NCI-H146 treated with DMSO at 0.1 percent for 48 hours (cell line): Measurements from ENCODE around the gene THSD4.

Experiments used
- DNase-seq: peaks from one replicate; lab custom pipeline; 2025; ENCODE audit not compliant: unreplicated experiment; lab: John Stamatoyannopoulos, UW

THSD4 gene

GRCh38 chr15:71510763-71511162 lies 395.5 kb downstream of the THSD4 start:
- no peak for DNase-seq

GRCh38 chr15:71511796-71512681 lies 396.8 kb downstream of the THSD4 start:
- peak; percentile 87 for DNase-seq

GRCh38 chr15:71512682-71513006 lies 397.4 kb downstream of the THSD4 start:
- no peak for DNase-seq

- no peak for DNase-seq
Measured at GRCh38 chr15:71515375-71516186, 400.3 kb downstream of the THSD4 start.

GRCh38 chr15:71517751-71518150 lies 402.5 kb downstream of the THSD4 start:
- DNase-seq = no peak

- no peak for DNase-seq
Measured at GRCh38 chr15:71518661-71519060, 403.4 kb downstream of the THSD4 start.

GRCh38 chr15:71526060-71526820 lies 411.0 kb downstream of the THSD4 start:
- no peak for DNase-seq

GRCh38 chr15:71529361-71529760 lies 414.1 kb downstream of the THSD4 start:
- peak; percentile 4 for DNase-seq

GRCh38 chr15:71530116-71530515 lies 414.8 kb downstream of the THSD4 start:
- no peak for DNase-seq

GRCh38 chr15:71532994-71533393 lies 417.7 kb downstream of the THSD4 start:
- DNase-seq = peak; percentile 15

GRCh38 chr15:71538181-71538580 lies 422.9 kb downstream of the THSD4 start:
- no peak for DNase-seq

GRCh38 chr15:71541746-71542145 lies 426.5 kb downstream of the THSD4 start:
- no peak for DNase-seq

- no peak for DNase-seq
Measured at GRCh38 chr15:71542836-71543235, 427.6 kb downstream of the THSD4 start.

GRCh38 chr15:71543413-71543812 lies 428.1 kb downstream of the THSD4 start:
- DNase-seq = no peak

- DNase-seq = no peak
Measured at GRCh38 chr15:71545223-71545760, 430.0 kb downstream of the THSD4 start.

GRCh38 chr15:71545923-71546322 lies 430.7 kb downstream of the THSD4 start:
- no peak for DNase-seq

GRCh38 chr15:71547011-71547410 lies 431.7 kb downstream of the THSD4 start:
- DNase-seq = no peak

- no peak for DNase-seq
Measured at GRCh38 chr15:71548401-71548807, 433.1 kb downstream of the THSD4 start.

- no peak for DNase-seq
Measured at GRCh38 chr15:71549091-71549490, 433.8 kb downstream of the THSD4 start.

GRCh38 chr15:71549697-71550096 lies 434.4 kb downstream of the THSD4 start:
- no peak for DNase-seq

GRCh38 chr15:71551566-71551965 lies 436.3 kb downstream of the THSD4 start:
- no peak for DNase-seq
